ENCODE data around the gene CPN1. TPM values are rescaled to one million over a fixed set of nuclear protein-coding genes. Genes with fewer than 3 reads are reported as not detected.

Gene CPN1
- total RNA-seq, 4 donors from 2014 or later, result not detected

DNA sequence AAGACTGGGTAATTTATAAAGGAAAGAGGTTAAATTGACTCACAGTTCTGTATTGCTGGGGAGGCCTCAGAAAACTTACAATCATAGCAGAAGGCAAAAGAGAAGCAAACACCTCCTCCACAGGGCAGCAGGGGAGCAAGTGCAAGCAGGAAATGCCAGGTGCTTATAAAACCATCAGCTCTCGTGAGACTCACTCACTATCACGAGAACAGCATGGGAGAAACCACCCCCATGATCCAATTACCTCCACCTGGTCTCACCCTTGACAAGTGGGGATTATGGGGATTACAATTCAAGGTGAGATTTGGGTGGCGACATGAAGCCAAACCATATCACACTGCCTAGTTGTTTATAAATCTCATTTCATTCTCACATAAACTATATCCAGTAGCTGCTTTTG lies 28.0 kb upstream of the CPN1 start:
- DNase-seq (ENCODE audit: low spot score in 2 of 2), result no peak
- peaks cover 12% of the 10 kb centered on the region for H3K27me3 ChIP-seq
- no peak overlapping the region for H3K4me3 ChIP-seq
- 39% methylated on average over 3 of the region's 3 CpGs for WGBS
- TF ChIP-seq EP300 (IDR thresholded peaks at IDR 0.05) (no peak), POLR2A (IDR thresholded peaks at IDR 0.05) (no peak), POLR2AphosphoS5 (IDR thresholded peaks at IDR 0.05) (no peak)
- TF ChIP-seq, protein P1, sequence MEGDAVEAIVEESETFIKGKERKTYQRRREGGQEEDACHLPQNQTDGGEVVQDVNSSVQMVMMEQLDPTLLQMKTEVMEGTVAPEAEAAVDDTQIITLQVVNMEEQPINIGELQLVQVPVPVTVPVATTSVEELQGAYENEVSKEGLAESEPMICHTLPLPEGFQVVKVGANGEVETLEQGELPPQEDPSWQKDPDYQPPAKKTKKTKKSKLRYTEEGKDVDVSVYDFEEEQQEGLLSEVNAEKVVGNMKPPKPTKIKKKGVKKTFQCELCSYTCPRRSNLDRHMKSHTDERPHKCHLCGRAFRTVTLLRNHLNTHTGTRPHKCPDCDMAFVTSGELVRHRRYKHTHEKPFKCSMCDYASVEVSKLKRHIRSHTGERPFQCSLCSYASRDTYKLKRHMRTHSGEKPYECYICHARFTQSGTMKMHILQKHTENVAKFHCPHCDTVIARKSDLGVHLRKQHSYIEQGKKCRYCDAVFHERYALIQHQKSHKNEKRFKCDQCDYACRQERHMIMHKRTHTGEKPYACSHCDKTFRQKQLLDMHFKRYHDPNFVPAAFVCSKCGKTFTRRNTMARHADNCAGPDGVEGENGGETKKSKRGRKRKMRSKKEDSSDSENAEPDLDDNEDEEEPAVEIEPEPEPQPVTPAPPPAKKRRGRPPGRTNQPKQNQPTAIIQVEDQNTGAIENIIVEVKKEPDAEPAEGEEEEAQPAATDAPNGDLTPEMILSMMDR (IDR thresholded peaks at IDR 0.05), result no peak
- H3K9me3 ChIP-seq, result no peaks in the 10 kb centered on the region
- no peaks in the 10 kb centered on the region for H3K36me3 ChIP-seq
- H3K27ac ChIP-seq, result no peak overlapping the region
- H3K4me1 ChIP-seq, result no peaks in the 10 kb centered on the region

DNA sequence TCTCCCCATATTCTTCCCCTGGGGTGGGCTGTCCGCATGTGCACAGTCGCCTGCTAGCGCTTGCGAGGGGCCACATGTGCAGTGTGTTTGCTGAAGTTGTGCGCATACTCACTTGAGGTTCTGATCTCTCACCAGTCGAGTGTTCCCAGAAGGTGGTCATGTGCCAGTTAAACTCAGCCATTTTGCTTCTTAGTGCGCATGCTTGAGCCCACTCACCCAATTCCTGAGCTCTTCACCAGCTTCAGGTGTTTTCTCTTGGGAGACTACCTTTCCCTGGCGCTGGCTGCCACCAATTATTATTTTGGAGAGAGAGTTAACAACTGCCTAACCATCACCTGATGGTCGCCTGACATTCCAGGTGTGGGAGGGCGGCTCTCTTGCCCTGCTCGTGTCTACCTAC lies 25.2 kb upstream of the CPN1 start:
- 83% methylated on average over 11 of the region's 11 CpGs for WGBS
- Histone ChIP-seq H3K4me3 (no peak overlapping the region), H3K27me3 (peaks cover 7% of the 10 kb centered on the region), H3K9me3 (no peaks in the 10 kb centered on the region), H3K4me1 (no peaks in the 10 kb centered on the region), H3K27ac (no peak overlapping the region), H3K36me3 (no peaks in the 10 kb centered on the region)
- TF ChIP-seq POLR2AphosphoS5 (IDR thresholded peaks at IDR 0.05) (no peak), EP300 (IDR thresholded peaks at IDR 0.05) (no peak), POLR2A (IDR thresholded peaks at IDR 0.05) (no peak)
- TF ChIP-seq, protein P1 (IDR thresholded peaks at IDR 0.05), result no peak
- no peak for DNase-seq (ENCODE audit: low spot score in 2 of 2)

DNA sequence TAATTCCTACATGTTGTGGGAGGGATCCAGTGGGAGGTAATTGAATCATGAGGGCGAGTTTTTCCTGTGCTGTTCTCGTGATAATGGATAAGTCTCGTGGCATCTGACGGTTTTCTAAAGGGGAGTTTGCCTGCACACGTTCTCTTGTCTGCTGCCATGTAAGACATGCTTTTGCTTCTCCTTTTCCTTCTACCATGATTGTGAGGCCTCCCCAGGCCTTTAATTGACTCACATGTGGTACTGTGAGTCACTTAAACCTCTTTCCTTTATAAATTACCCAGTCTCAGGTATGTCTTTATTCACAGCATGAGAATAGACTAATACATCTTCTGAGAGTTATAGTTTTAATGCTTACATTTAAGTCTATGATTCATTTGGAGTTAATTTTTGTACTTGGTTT lies 22.6 kb upstream of the CPN1 start:
- no peaks in the 10 kb centered on the region for H3K9me3 ChIP-seq
- peaks cover 11% of the 10 kb centered on the region for H3K27me3 ChIP-seq
- no peak overlapping the region for H3K4me3 ChIP-seq
- no peak for DNase-seq (ENCODE audit: low spot score in 2 of 2)
- H3K27ac ChIP-seq, result no peak overlapping the region
- WGBS, result 77% methylated on average over 5 of the region's 5 CpGs
- H3K36me3 ChIP-seq, result no peaks in the 10 kb centered on the region
- TF ChIP-seq POLR2A (IDR thresholded peaks at IDR 0.05) (no peak), EP300 (IDR thresholded peaks at IDR 0.05) (no peak), POLR2AphosphoS5 (IDR thresholded peaks at IDR 0.05) (no peak)
- TF ChIP-seq, protein P1 (IDR thresholded peaks at IDR 0.05), result no peak
- H3K4me1 ChIP-seq, result no peaks in the 10 kb centered on the region

DNA sequence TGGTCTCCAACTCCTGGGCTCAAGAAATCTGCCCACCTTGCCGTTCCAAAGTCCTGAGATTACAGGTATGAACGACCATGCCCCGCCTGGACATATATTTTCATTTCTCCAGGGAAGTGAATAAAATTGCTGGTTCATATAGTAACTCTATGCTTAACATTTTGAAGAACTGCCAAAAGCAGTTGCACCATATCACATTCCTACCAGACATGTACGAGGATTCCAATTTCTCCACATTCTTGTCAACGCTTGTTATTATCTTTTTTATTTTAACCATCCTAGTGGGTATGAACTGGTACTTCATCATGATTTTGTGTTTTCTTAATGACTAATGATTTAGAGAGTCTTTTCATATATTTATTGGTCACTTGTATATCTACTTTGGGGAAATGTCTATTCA lies 21.9 kb upstream of the CPN1 start:
- no peak for DNase-seq (ENCODE audit: low spot score in 2 of 2)
- Histone ChIP-seq H3K4me3 (no peak overlapping the region), H3K27ac (no peak overlapping the region), H3K9me3 (no peaks in the 10 kb centered on the region), H3K36me3 (no peaks in the 10 kb centered on the region), H3K27me3 (peaks cover 11% of the 10 kb centered on the region), H3K4me1 (no peaks in the 10 kb centered on the region)
- WGBS, result 74% methylated on average over 5 of the region's 5 CpGs
- TF ChIP-seq, protein P1 (IDR thresholded peaks at IDR 0.05), result no peak
- TF ChIP-seq POLR2A (IDR thresholded peaks at IDR 0.05), result no peak
- TF ChIP-seq EP300 (IDR thresholded peaks at IDR 0.05), result no peak
- TF ChIP-seq POLR2AphosphoS5 (IDR thresholded peaks at IDR 0.05), result no peak

DNA sequence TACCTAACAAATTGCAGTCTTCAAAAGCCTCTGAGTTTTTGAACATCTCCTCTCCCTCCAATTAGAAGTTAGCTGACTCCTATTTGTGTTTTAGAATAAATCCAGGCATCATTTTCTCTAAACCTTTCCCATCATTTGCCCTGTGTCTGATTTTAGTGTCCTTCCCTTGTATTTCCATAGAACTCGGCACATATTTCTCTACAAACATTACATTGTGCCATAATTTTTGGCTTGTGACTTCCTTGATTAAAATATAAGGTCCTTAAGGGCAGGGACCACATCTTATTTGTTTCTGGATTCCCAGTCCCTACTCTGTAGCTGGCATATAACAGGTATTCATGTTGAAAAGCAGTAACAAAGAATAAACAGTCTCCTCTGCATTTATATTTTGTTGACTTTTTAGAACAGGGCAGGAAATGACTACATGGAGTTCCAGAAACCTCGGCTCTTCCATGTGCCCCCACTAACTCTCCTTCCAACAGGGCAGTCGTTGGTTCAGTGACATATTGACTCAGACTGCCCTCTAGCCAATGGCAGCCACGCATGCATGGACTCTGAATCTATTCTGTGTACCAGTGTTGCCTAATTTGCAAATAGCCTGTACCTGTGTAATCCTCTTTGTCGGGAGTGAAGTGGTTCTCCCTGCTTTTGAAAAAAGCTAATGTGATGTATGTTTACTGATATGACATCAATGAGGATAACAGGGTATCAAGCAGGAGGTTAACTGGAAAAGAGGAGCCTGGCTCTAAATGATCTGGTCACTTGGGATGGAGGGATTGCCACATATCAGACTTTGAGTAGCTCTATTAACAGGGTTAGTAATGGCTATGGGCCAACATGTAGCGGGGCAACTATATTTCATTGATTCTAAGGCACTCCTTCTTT lies 19.8 kb upstream of the CPN1 start:
- Histone ChIP-seq H3K27me3 (peaks cover 7% of the 10 kb centered on the region), H3K9me3 (no peaks in the 10 kb centered on the region), H3K36me3 (no peaks in the 10 kb centered on the region), H3K4me1 (no peaks in the 10 kb centered on the region), H3K27ac (no peak overlapping the region), H3K4me3 (no peak overlapping the region)
- WGBS, result 54% methylated on average over 6 of the region's 6 CpGs
- TF ChIP-seq EP300 (IDR thresholded peaks at IDR 0.05), result no peak
- TF ChIP-seq POLR2A (IDR thresholded peaks at IDR 0.05), result no peak
- no peak for TF ChIP-seq POLR2AphosphoS5 (IDR thresholded peaks at IDR 0.05)
- TF ChIP-seq, protein P1 (IDR thresholded peaks at IDR 0.05), result no peak
- DNase-seq (ENCODE audit: low spot score in 2 of 2), result no peak
